GM03348 (cell line): ENCODE results near the gene ANKRD9.

Experiments used
- DNase-seq: peaks from one replicate; pipeline ENCODE4 v3.0.0; 2012; ENCODE audit warnings: low spot score

The ANKRD9 gene

DNA sequence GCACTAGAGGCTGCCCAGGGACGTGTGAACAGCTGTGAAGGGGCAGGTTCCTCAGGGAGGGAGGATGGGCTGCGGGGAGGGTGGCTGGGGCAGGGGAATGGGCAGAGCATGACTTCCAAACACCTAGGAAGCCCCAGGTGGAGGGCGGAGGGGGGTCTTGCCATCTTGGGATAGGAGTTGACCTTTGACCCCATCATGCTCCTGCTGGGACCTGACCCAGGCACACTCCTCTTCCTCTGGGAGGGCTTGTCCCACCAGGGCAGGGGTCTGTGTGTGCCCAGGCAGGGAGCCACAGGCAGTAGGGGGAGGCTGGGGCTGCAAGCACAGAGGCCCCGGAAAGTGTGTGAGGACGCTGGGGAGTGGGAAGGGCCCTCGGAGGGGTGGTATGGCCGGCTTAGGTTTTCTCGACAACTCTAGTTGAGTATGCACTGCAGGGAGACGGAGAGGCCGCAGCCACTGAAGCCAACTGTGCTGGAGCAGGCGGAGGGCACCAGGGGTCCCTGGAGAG, 3.3 kb upstream of the ANKRD9 start:
- no peak for DNase-seq

DNA sequence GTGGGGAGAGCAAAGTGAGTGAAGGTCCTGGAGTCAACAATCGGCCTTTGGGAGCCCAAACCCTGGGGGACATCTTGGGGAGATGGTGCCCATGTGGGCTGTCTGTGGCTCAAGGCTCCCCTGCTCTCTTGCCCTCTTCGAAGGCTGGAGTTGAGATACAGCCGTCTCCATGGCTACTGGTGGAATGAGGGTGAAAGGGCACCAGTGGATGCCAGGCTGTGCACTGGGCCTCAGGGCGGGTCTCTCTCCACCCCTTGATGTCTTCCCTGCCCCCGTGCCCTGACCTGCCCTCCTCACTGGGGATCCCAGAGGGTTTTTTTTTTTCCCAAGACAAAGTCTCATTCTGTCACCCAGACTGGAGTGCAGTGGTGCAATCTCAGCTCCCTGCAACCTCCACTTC, 2.0 kb upstream of the ANKRD9 start:
- DNase-seq: no peak

DNA sequence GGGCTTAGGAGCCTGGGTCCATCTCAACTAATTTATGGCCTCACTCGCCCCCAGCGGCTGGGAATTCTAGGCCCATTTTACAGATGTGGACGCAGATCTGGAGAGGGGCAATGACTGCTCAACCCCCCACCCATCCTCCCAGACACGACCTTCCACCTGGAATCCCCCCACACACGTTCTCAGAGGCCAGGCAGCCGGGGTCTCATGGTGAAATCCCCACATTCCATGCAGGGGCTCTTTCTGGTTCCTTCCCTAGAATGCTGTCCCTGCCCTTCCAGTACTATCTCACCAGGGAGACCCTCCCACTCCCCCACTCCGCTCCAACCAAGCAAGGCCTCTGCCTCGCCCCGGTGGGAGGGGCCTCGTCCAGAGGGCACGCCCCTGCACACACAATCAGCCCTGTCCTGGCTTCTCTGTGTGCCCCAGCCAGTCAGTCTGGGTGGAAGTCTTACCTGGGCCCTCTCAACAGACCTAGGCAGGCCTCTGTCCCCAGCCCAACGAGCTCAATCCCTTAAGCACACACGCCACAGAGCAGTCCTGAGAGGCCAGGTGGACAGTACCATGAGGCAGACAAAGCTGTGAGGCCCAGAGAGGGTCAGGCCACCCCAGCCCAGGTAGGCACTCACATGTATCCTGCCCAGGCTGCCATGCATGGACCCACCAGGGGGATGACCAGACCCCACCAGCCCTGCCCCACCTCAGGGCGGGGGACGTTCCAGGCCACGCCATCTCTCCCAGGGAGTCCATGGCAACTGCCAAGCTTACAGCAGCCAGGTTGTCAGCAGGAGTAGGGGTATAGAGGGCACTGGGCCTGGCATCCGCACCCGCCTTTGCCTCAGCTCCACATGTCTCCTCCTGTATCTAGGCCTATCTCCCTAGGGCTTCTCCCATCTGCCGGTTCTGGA, 1.3 kb upstream of the ANKRD9 start:
- DNase-seq: no peak

DNA sequence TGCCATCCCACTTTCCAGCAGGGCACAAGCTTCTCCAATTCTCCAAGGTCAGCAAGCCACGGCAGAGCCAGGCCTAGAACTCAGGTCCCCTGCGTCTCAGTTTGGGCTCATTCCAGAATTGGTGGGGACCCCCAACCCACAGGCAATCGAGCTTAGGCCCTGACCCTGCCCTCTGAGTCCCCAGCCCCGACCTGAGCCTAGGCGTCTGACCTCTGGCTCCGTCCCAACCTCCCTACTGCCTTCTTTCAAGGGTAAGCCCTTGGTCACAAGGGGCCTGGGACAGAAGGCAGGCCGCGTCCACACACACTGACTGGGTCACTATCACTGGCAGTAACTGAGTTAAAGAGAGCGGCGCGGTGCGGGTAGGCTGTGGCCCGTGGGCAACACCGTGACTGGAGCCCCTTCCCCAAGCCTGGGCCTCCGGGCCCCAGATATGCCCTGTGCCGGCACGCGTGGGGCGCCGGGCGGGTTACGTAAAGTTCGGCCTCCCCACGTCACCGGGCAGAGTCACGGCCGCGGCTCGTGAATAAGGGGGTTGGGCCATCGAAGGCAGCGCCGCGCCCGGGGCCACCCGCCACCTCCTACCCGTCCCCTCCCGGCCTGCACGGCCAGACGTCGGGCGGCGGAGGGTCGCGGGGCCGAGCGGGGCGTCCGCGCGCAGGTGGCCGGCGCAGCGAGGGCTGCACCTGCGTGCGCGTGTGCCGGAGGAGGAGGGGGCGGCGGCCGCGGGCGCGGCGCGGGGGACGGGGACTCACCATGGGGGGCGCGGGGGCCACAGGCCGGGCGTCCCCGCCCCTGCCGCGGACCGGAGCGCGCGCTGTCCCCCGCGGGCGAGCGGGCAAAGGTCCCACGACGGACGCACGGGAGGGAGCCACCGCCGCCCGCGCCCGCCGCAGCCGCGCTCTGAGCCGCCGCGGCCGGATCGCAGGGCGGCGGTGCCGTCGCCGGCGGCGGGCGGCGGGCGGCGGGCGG, 516 bp downstream of the ANKRD9 start:
- DNase-seq: peak; percentile 84

DNA sequence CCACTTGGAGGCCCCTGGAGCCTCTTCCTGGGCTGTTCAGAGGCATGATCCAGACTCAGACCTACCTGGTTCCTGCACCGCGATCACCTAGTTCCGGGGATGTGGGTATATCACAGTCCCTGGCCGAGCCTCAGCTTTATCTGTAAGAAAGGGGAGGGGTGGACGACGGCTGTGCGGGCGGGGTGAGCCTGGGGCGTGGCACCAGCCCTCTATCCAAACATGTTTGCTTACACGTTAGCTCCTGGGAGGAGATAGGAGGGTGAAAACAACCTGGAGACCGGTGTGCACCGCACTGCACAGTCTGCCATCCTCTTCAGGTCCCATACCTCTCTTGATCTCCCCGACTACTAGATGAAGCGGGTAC, 1.2 kb downstream of the ANKRD9 start:
- DNase-seq: no peak

DNA sequence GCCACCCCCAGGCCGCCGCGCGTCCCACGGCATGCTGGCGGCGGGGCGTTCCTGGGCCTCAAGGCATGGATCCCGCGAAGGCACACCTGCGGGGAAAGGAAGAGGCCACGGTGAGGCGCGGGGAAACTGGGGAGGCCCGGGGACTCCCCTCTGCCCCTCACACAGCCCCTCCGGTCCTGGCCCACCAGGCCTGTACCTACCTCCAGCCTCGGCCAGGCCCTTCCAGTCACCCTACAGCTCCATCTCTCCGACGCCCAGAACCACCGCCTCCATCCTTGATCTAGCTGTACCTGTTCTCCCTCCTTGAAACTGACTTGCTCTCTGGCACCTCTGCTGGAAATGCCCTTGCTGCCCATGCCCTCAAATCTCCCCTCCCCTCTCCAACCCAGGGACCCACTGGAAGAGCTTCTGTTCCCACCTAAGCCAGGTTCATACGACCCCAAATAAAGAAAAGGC, 1.7 kb downstream of the ANKRD9 start:
- DNase-seq: no peak

DNA sequence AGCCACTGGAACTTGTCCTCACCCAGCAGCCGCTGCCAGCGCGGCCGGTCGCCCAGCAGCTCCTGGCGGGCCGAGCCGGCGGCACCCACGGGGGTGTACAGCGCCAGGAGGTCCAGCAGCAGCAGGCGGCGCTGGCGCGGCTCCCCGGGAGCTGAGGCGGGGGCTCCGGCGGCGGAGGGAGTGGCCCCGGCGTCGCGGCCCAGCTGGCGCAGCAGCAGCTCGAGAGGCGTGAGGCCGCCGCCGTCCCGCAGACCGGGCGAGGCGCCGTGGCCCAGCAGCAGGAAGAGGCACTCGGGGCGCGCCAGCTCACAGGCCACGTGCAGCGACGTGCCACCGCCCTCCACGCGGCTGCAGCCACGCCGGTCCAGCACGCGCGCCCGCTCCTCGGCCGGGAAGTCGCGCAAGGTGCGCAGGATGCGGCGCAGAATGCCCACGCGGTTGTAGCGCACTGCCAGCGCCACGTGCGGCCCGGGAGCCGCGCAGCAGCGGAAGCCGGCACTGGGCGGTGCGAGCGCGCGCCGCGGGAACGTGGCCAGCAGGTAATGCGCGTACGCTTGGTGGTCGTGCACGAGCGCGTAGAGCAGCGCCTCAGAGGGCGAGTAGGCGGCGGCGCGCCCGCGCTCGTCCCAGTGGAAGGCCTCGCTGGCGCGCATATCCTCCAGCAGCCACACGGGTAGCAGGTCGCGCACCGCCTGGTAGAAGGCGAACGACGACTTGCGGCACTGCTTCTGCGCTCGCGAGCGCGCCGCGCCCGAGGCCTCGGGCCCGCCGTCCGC, 2.3 kb downstream of the ANKRD9 start:
- no peak for DNase-seq

DNA sequence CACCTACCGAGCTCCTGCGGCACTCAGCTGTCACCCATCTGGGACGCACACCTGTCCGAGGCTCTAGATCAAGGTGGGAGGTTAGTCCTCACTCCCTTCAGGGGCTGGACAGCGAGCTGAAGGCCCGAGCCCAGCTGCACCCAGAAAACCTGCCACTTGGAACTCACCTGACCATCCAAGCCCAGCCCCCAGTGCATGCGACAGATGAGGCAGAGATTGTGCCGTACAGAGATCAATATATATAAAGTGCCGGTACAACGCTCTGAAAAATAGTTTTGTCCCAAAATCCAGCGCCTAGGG, 3.0 kb downstream of the ANKRD9 start:
- no peak for DNase-seq

DNA sequence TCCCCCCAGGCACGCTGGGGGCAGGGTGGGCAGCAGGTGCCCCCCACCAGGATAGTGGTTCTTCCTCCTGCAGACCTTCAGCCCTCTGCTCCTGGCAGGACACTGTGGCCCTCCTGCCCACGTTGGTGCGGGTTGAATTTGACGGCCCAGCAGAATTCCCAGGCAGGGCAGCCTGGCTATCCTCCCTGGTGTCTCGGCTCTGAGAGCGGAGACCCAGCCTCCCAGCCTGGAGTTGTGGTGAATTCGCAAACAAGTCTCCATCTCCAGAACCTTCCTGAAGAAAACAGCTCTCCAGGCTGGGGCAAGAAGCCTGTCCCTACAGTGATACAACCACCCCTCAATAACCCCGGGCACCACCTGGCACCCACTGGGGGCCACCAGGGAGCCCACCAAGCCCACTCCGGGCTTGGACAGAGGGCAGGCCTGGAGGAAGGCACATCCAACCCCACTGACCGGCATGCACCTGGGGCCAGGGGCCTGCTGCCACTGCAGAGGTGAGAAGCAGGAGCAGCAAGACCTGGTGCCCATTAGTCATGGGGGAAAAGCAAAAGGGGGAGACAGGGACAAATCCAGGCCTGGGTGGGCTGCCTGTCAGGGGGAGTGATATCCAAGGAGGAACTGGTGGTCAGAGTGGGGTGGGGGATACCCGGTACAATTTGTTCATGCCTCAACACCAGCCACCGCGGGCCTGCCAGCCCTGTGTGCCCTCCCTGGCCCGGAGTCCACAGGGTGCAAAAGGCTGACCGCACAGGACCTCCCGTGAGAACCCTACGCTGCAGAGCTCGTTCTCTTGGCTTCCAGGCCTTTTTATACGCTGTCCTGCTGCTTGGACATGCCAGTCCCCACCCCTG, 3.6 kb downstream of the ANKRD9 start:
- no peak for DNase-seq

DNA sequence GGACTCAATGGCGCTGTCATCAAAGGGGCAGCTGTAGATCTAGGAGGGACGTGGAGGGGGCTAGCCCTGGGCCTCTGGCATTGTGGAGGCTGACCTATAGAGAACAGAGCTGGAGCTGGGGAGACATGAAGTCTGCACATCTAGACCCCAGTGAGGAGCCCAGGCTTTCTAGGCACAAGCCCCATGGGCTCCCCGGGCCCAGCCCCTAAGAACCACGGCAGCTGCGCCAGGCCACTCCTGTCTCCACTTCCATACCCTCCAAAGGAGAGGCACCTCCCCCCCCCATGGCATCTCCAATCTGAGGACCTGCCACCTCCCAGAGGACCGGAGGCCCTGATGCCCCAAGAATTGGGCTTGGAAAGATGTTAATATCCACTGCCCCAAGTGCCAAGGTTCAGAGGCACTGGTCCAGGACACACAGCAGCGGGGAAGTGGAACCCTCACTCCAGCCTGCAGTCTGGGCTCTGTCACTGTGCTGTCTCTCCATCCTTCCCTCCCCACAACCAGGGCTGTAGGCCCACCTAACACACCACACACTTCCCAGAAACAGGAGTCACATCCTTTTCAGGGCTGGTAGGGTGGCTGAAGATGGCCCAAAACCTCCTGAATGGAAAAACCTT, 4.5 kb downstream of the ANKRD9 start:
- no peak for DNase-seq

DNA sequence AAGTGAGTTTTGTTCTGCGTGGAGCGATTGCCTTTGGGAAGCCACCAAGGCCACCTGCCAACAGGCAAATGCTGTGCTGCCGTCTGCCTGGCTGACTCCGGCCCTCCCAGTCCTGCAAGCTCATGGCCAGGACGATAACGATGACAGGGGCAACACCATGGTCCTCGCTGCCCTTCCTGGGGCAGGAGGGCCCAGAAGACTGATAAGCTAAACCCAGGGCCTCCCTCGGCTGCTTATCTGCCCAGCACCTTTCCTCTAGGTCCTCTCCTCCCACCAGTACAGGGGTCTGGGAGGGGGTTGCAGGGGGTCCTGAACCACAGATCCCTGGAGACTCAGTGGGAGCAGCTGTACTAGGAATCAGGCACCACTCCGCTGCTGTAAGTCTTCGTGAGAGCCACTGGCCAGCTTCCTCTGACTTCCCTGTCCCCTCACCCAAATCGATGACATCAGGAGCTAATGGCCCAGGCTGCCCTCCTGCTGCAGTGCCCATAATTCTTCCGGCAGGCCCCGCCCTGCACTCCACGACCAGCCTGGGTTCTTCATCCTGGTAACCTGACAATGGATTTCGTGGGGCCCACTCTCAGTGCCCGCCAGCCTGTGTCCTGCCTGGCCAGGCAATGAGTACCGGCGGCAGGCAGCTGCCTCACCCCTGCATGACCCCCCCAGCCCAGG, 5.1 kb downstream of the ANKRD9 start:
- no peak for DNase-seq

DNA sequence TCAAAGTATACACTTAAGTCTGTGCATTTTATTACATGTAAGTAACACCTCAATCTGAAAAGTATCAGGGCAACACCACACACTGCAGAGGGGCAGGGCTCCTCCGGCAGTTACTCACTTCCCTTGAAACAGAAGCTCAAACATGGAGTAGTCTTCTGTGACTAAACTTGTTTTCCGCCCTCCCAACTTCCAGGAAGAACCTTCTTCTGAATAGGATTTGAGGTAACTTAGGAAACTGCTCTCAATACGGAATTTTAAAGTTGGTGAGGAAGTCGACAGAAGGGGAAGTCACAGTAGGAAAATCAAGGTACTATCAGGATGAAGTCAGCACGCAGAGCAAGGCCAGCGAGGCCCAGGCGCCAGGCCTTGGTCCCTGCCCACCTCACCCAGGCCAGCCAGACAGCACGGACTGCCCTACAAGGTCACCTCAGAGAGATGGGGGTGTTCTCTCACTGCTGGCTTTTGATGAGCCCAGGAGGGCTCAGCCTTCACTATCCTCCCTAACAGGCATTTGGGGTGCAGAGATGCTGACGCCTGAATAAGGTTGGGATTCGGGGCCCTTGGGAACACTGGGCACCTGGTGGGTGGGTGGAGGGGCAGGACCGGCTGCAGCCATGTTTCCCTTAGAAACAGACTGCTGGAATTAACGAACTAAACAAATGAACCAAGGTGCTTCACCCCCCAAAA, 5.8 kb downstream of the ANKRD9 start:
- no peak for DNase-seq

DNA sequence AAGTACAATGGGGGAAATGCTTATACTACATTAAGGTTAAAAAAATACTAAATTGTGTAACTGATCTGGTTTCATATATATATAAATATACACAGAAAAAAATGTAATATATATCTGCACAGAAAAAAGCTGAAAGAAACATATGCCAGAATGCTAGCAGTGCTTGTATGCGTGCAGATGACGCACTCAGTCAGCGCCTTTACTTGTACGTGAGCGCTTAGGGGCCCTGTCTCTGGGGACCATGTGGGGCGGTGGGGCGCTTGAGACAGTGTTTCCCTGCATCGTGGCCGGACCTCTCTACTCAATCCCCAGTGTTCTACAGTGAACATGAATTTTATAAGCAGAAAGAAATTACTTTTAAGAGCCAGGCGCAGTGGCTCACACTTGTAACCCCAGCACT, 7.0 kb downstream of the ANKRD9 start:
- DNase-seq: no peak

DNA sequence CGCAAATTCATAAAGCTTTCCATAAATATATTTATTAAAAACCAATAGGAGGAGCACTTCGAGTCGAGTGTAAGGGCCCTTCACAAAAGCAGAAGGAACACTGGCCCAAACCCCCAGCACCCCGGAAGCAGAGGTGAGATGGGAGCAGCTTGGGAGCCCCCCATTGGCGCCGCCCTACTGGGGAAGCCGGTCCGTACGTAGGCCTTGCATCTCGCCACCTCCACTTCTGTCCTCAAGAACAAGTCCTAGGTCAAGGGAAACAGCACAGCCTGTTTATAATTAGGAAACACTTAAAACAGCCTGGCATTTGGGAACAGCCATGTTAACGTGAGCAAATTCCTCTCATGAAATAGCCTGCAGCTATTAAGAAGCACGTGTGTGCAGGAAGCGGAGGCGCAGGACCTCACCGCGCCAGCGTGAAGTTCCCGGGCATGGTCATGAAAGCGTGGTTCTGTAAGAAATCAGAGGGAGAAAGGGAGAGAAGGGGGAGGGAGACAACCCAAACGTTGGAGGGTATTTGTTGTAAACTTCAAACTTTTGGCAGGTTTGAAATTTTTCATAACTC, 7.7 kb downstream of the ANKRD9 start:
- no peak for DNase-seq

DNA sequence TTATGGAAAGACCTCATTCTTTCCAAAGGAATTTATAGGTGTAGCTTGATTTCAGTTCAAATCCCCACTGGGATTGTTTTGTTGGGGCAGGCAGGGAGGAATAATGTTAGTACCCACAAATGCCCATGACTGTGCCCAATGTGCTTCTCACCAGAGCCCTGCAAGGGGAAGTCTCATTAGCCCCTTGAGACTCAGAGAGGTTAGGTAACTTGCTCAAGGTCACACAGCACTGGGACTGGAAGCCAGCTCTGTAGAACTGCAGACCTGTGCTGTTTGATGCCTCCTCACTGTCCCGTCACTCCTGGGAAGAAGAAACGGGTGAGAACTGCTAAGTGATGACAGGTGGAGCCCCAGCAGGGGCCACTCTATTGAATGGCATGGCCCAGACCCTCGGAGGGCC, 8.9 kb downstream of the ANKRD9 start:
- DNase-seq: no peak

DNA sequence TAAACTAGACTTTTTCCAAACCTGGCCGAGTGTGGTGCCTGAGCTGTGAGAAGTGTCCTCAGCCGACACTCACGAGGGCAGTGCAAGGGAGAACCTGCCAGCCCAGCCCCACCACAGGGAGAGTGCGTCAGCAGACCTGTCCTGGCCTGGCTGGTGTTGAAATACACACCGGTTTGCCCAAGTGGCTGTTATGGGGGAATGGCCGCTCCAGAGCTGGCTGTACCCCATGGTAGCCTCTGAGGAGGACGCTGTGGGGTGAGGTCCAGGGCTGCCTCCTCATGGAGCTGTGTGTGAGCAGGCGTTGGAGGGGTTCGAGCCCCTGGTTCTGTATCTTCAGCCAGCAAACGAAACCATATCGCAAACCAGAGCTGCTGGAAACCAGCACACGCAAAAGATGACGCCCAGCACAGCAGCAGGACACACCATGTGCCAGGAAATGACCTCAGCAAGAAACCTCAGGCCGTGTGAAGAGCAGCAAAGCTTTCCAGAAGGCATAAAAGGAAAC, 9.4 kb downstream of the ANKRD9 start:
- DNase-seq: peak; percentile 83

DNA sequence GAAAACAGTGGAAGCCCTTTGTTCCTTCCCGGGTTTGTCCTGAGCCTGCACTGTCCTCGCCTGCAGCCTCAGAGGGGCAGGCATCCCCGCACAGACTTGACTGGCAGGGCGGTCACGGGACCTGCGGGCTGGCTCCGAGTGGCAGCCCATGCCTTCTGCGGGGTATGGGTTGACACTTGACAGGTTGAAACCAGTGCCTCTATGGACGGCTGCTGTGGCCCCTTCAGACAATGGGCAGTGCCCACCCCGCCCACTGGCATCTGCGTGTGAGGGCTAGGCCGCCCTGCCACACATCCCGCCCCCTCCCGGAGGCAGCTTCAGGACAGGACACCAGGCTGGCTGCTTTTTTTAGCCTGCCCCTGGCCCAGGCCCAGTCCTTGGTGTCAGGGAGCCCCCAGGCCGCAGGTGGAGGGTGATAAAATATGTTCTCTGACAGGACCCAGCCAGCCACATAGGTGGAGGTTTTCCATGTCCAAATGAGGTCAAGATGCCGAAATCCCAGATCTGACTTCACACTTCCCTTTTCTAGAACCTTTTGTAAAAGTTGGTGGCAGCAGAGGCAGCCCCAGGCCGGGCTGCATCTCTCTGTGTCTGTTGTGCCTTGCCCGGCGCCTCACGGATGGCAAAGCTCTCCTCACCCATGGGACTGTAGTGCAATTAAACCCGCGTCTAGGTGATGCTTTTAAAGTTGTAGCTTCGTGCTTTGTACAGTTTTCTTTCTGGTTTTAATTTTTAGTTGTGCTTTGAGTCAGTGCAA, 10.0 kb downstream of the ANKRD9 start:
- no peak for DNase-seq

DNA sequence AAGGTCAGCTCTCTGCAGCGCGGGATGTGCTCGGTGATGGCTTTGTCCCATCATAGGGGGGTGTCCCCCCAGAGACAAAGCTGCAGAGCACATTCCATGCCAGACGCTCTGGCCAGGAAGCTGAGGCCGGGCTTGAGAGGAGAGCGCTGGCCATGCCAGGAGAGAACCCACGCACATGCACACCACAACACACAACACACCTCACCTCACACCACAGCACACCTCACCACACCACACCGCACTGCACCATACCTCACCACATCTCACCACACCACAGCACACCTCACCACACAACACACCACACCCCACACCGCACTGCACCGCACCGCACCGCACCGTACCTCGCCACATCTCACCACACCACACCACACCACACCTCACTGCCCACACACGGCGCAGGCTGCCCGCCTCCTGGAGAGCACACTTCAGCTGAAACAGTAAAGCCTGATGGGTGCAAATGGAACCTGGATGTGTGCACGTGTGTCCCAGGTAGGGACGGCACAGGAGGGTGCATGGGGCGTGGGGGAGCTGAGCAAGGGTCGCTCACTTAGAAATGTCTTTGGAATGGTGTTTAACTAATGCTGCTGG, 10.8 kb downstream of the ANKRD9 start:
- DNase-seq: no peak
